ENCODE measurements around the gene RANBP10.
"Not testable (repeated sequence)": the region's sequence is repeated elsewhere in the genome, so short reads cannot be mapped to it uniquely, and the experiment has no call there.

Gene RANBP10

GRCh38 chr16:67780847-67781564 lies 25.4 kb downstream of the RANBP10 start:
- DNase-seq (ENCODE audit: low read depth in 1 of 2, low spot score in 1 of 2) = no peak

GRCh38 chr16:67779256-67780014 lies 26.9 kb downstream of the RANBP10 start:
- no peak for DNase-seq (ENCODE audit: low read depth in 1 of 2, low spot score in 1 of 2)

DNA sequence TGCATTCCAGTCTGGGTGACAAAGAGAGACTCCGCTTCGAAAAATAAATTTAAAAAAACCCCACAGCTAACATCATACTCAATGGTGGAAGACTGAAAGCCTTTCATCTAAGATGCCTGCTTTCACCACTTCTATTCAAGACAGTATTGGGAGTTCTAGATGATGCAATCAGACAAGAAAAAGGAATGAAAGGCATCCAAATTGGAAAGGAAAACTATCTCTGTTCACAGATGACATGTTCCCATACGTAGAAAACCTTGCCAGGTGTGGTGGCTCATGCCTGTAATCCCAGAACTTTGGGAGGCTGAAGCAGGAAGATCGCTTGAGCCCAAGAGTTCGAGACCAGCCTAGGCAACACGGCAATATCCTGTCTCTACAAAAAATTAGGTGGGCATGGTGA lies 31.1 kb downstream of the RANBP10 start:
- no peak for DNase-seq (ENCODE audit: low read depth in 1 of 2, low spot score in 1 of 2)

GRCh38 chr16:67774457-67774853 lies 31.9 kb downstream of the RANBP10 start:
- no peak for DNase-seq (ENCODE audit: low read depth in 1 of 2, low spot score in 1 of 2)

DNA sequence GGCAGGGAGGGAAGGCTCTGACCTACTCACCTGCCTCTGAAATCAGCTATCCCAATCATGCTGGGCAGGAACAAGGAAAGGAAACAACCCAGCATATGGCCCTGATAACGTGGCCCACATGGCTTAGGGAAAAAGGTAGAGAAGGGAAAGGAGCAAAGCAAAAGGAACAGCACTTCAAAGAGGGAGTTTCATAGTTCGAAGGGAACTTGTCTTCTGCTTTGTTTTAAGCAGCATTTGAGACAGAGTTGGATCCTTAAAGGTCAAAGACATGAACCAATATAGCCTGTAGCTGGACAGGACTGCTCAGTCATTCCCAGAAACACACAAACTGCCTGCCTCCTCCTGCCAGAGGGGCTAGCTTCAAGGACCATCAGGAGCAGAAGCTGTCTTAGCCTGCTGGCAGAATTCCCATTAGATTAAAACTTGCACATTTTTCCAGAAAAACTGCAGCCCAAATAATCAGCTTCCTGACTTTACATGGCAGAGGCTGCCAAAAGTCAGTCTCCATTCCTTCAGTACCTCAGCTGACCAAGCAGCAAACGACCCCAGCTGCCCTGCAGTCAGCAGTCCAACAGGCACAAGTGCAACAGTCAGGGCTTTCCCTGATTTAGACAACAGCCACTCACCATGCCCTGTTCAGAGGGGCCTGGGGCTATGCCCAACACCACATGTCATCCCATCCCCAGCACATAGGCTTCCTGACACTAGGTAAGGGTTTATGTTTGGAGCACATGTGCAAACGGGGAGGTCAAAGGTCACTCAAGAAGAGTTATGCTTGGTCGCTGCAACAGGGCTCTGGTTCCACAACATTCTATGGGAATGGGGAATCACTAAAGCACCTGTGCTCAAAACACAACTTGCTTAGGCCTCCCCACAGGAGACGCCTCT lies 32.5 kb downstream of the RANBP10 start:
- no peak for DNase-seq (ENCODE audit: low read depth in 1 of 2, low spot score in 1 of 2)

DNA sequence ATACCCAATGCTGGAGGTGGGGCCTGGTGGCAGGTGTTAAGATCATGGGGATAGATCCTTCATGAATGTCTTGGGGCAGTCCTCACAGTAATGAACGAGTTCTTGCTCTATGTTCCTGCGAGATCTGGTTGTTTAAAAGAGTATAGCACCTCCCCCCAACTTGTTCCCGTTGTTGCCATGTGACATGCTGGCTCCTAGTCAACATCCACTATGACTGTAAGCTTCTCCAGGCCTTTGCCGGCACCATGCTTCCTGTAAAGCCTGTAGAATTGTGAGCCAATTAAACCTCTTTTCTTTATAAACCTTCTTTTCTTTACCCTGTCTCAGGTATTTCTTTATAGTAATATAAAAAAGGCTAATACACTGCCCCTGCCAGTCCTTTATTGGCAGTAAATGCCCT lies 33.3 kb downstream of the RANBP10 start:
- no peak for DNase-seq (ENCODE audit: low read depth in 1 of 2, low spot score in 1 of 2)

- no peak for DNase-seq (ENCODE audit: low read depth in 1 of 2, low spot score in 1 of 2)
These were observed 35.9 kb downstream of the RANBP10 start for GRCh38 chr16:67770346-67770991.

- DNase-seq (ENCODE audit: low read depth in 1 of 2, low spot score in 1 of 2) = no peak
These were observed 38.4 kb downstream of the RANBP10 start for GRCh38 chr16:67767953-67768352.

DNA sequence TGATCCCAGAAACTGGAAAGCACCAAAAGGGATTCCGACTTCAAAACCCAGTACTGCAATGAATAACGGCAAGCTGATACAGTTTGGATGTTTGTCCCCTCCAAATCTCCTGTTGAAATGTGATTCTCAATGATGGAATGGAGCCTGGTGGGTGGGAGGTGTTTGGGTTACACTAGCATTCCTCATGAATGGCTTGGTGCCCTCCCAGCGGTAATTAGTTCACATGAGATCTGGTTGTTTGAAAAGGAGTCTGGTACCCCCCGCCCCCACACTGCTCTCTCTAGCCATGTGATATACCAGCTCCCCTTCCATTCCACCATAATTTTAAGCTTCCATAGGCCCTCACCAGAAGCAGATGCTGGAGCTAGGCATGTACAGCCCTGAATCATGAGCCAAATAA lies 40.1 kb downstream of the RANBP10 start:
- DNase-seq (ENCODE audit: low read depth in 1 of 2, low spot score in 1 of 2) = no peak

DNA sequence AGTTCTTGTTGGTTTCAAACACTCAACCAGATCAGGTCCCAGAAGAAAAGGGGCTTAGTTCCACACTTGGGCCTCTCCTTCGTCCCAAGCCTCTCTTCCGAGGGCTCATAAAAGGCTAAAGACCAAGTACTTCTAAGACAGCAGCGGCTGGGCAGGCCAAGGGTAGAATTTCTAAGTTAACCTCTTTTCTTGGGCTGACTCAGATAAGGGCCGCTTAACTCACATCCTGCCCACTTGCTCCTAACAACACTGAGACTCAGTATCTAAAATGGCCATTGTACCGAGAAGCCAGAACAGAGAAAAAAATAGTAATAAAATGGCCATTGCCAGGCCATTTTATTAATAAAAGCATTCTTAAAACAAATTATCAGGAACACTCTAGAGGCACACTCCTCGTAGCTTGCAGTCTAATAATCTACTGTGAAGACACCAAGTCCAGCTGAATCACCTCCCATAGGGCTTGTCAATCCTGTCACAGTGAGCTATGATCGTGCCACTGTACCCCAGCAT lies 42.1 kb downstream of the RANBP10 start:
- no peak for DNase-seq (ENCODE audit: low read depth in 1 of 2, low spot score in 1 of 2)

DNA sequence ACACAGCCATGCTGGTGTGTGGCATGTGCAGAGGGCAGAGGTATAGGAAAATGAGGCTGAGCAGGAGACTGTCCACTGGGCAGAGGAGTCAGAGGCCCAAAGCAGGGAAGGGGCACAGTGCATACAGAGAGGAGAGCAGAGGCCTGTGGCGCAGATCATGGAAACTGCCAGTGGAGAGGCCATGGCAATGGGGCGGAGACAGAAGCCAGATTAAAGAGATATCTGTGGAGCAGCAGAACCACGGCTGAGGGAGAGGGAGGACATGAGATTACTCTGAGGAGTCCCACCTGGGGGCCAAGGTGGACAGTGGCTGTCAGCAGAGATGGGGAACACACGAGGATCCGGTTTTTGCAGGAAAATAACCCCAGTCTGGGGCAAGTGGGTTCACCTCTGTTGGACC lies 43.3 kb downstream of the RANBP10 start:
- DNase-seq (ENCODE audit: low read depth in 1 of 2, low spot score in 1 of 2) = no peak

DNA sequence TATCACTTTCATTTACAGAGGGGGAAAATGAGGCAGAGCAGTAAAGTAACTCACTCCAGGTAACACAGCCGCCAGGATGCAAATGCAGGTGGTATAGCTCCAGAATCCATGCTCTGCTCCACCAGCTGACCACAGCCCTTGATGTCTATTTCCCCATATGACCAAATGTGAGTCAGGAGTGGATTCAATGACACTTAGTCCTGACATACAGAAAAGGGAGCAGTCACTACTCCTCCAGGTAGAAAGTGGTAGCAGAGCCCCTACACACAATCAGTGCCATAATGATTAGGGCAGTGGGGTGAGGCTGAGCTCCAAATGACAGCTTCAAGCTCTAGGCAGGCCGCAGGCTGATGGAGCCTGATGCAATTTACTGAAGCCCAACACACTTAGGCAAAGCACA lies 44.0 kb downstream of the RANBP10 start:
- no peak for DNase-seq (ENCODE audit: low read depth in 1 of 2, low spot score in 1 of 2)

- DNase-seq (ENCODE audit: low read depth in 1 of 2, low spot score in 1 of 2) = no peak
These were observed 44.4 kb downstream of the RANBP10 start for GRCh38 chr16:67761924-67762323.

DNA sequence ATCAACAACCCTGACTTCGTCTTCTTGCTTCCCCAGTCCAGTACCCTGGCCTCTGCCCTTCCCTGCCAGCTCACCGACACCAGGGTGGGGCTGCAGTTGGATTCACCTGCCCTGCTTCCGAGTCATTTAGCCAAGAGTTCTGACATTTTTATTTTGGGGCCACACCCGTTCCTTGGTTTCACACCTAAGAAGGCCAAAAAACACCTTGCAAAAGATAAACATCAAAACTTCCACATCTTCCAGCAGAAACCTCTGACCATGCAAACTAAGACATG lies 45.5 kb downstream of the RANBP10 start:
- DNase-seq (ENCODE audit: low read depth in 1 of 2, low spot score in 1 of 2) = no peak

DNA sequence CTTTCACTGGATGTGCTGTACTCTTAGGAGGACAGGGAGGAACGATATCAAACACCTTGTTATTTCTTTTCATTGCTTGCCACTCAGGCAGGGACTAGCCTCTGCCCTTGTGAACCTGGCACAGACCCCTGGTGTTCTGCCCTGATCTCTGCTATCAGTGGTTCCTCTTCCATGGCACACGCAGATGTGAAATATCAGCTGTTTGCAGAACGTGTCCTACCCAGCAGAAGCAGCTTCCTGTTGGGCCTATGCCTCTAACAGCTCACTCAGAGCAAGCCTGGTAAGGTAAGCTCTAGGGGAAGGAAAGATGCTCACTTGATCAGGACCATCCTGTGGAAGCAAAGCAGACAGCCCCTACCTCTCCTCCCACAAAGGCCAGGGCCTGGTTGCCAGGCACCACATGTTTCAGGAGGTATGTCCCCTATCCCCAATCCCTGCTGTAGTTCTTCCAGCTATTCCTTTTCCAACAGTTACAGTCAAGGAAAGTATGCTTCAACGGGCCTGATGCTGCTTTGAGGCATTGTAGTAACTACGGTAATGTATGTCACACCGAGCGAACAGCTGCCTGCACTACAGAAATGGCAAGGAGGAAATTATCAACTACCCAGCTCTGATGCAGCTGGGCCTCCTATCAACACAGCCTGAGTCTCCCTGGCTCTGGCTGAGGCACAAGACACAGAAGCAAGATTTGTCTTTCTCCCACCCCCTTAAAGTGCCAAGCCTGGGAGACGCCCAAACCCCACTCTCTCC lies 46.0 kb downstream of the RANBP10 start:
- DNase-seq (ENCODE audit: low read depth in 1 of 2, low spot score in 1 of 2) = no peak

GRCh38 chr16:67758966-67759365 lies 47.4 kb downstream of the RANBP10 start:
- no peak for DNase-seq (ENCODE audit: low read depth in 1 of 2, low spot score in 1 of 2)

DNA sequence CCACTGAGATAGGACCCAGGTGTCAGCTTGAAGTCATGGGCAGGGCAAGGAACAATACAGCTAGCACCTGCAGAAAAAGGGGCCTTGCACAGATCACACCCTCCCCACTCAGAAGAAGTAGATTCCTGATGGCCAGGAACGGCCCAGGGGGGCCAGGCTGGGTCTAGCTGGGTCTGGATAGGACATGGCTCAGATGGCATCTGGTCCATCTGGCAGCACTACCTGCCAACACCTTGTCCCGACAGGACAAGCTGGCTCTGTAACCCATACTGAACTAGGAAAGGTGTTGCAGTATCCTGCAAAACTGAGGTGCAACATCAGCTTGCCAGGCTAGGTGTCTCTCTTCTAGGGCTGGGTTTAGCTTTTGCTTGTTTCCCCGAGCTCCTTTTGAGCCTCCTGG lies 48.4 kb downstream of the RANBP10 start:
- no peak for DNase-seq (ENCODE audit: low read depth in 1 of 2, low spot score in 1 of 2)

DNA sequence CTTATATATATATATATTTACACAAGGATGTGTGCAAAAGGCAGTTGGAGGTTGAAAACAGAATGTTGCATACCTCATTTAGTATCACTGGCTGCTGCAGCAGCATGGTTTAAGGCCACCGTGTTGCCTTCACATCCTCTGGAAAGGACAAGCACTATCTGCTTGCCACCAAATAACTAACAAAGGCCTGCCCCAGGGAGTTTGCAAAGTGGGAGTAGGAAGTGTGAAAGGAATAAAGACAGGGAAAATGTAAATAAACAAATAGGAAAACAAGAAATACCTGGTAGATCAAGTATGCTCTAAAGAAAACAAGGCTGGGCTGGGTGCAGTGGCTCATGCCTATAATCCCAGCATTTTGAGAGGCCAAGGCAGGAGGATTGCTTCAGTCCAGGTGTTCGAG lies 53.7 kb downstream of the RANBP10 start:
- no peak for DNase-seq (ENCODE audit: low read depth in 1 of 2, low spot score in 1 of 2)

DNA sequence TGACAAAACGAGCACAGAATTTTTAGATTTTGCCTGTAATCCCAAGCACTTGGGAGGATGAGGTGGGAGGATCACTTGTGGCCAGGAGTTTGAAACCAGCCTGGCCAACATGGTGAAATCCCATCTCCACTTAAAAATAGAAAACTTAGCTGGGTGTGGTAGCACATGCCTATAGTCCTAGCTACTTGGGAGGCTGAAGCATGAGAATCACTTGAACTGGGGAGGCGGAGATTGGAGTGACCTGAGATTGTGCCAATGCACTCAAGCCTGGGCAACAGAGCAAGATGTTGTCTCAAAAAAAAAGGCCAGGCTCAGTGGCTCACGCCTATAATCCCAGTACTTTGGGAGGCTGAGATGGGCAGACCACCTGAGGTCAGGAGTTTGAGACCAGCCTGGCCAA lies 55.0 kb downstream of the RANBP10 start:
- not testable (repeated sequence) for DNase-seq (ENCODE audit: low read depth in 1 of 2, low spot score in 1 of 2)

- DNase-seq (ENCODE audit: low read depth in 1 of 2, low spot score in 1 of 2) = no peak
These were observed 55.9 kb downstream of the RANBP10 start for GRCh38 chr16:67750466-67750865.
